G401.6 (cell line): ENCODE measurements around the gene ASTN2.

ENCODE experiments used
- FAIRE-seq: peaks from 2 replicates; lab custom pipeline; 2012; peaks lifted over from hg19 to GRCh38; lab: Jason Lieb, UNC

The ASTN2 gene

GRCh38 chr9:117245175-117245829, 169.6 kb downstream of the ASTN2 start:
- no peak for FAIRE-seq

GRCh38 chr9:117242082-117242481, 172.8 kb downstream of the ASTN2 start:
- no peak for FAIRE-seq

- FAIRE-seq: no peak
Observed at GRCh38 chr9:117239428-117239827, 175.4 kb downstream of the ASTN2 start.

GRCh38 chr9:117234103-117234502, 180.8 kb downstream of the ASTN2 start:
- FAIRE-seq: no peak

GRCh38 chr9:117233016-117233415, 181.8 kb downstream of the ASTN2 start:
- FAIRE-seq: no peak

GRCh38 chr9:117232281-117232680, 182.6 kb downstream of the ASTN2 start:
- no peak for FAIRE-seq

- no peak for FAIRE-seq
Observed at GRCh38 chr9:117231012-117231411, 183.8 kb downstream of the ASTN2 start.

- FAIRE-seq: no peak
Observed at GRCh38 chr9:117224695-117225094, 190.2 kb downstream of the ASTN2 start.

- no peak for FAIRE-seq
Observed at GRCh38 chr9:117218951-117219350, 195.9 kb downstream of the ASTN2 start.

GRCh38 chr9:117214416-117214815, 200.4 kb downstream of the ASTN2 start:
- FAIRE-seq: no peak

- no peak for FAIRE-seq
Observed at GRCh38 chr9:117211280-117211679, 203.6 kb downstream of the ASTN2 start.

GRCh38 chr9:117205806-117206205, 209.1 kb downstream of the ASTN2 start:
- FAIRE-seq: no peak

GRCh38 chr9:117204971-117205370, 209.9 kb downstream of the ASTN2 start:
- no peak for FAIRE-seq

GRCh38 chr9:117191504-117192261, 223.2 kb downstream of the ASTN2 start:
- FAIRE-seq: no peak

GRCh38 chr9:117189121-117189520, 225.7 kb downstream of the ASTN2 start:
- FAIRE-seq: no peak

GRCh38 chr9:117188394-117188793, 226.5 kb downstream of the ASTN2 start:
- FAIRE-seq: no peak

GRCh38 chr9:117187498-117187897, 227.4 kb downstream of the ASTN2 start:
- FAIRE-seq: no peak

- FAIRE-seq: no peak
Observed at GRCh38 chr9:117184173-117184572, 230.7 kb downstream of the ASTN2 start.

- no peak for FAIRE-seq
Observed at GRCh38 chr9:117182046-117182445, 232.8 kb downstream of the ASTN2 start.

GRCh38 chr9:117180896-117181445, 233.9 kb downstream of the ASTN2 start:
- no peak for FAIRE-seq

- FAIRE-seq: no peak
Observed at GRCh38 chr9:117178596-117179375, 236.1 kb downstream of the ASTN2 start.

- no peak for FAIRE-seq
Observed at GRCh38 chr9:117170567-117170966, 244.3 kb downstream of the ASTN2 start.

GRCh38 chr9:117169089-117169621, 245.7 kb downstream of the ASTN2 start:
- FAIRE-seq: no peak
